ENCODE data around the gene FBL. TPM values are rescaled to one million over a fixed set of nuclear protein-coding genes. Genes with fewer than 3 reads are reported as not detected.
"Not testable (repeated sequence)": the region's sequence is repeated elsewhere in the genome, so short reads cannot be mapped to it uniquely, and the experiment has no call there.

FBL gene
- total and polyA plus RNA-seq, 3 experiments from 2014 or later = 182 to 682 (median 661) TPM

GRCh38 chr19:39889872-39890754 lies 43.9 kb upstream of the FBL start:
- POLR2A ChIA-PET; H3K4me1 Mint-ChIP-seq; DNase-seq; H3K4me1 ChIP-seq (ENCODE audit: insufficient read depth, low read length); H3K27ac Mint-ChIP-seq; H3K27me3 ChIP-seq (ENCODE audit: insufficient read depth, low read length, poor library complexity, severe bottlenecking); H3K36me3 ChIP-seq (ENCODE audit: insufficient read depth, low read length); H3K27me3 Mint-ChIP-seq; H3K9me3 Mint-ChIP-seq; H3K4me3 Mint-ChIP-seq; H3K27ac ChIP-seq (ENCODE audit: low read depth, low read length); H3K4me3 ChIP-seq (ENCODE audit: low read length); H3K9me3 ChIP-seq (ENCODE audit: low read length): not testable (repeated sequence)
- CTCF ChIA-PET = interaction anchor here (2.2 kb wide), 1 partner anchor 81 kb away, joined by 7 read pairs; the partner anchor contains the start of gene PSMC4
- peaks cover 0 to 21% (median 17%) of the 10 kb centered on the region in 3 donors for H3K36me3 Mint-ChIP-seq

- POLR2A ChIA-PET; H3K36me3 ChIP-seq (ENCODE audit: insufficient read depth, low read length); CTCF ChIA-PET; H3K27ac ChIP-seq (ENCODE audit: low read depth, low read length); H3K27me3 Mint-ChIP-seq; H3K4me3 Mint-ChIP-seq; H3K9me3 ChIP-seq (ENCODE audit: low read length); H3K4me3 ChIP-seq (ENCODE audit: low read length); H3K27ac Mint-ChIP-seq; H3K4me1 ChIP-seq (ENCODE audit: insufficient read depth, low read length); H3K27me3 ChIP-seq (ENCODE audit: insufficient read depth, low read length, poor library complexity, severe bottlenecking); H3K4me1 Mint-ChIP-seq; DNase-seq; H3K9me3 Mint-ChIP-seq: not testable (repeated sequence)
- peaks cover 0 to 17% (median 13%) of the 10 kb centered on the region in 3 donors for H3K36me3 Mint-ChIP-seq
These were observed 41.3 kb upstream of the FBL start for GRCh38 chr19:39887456-39887951.

- H3K27ac ChIP-seq (ENCODE audit: low read depth, low read length); POLR2A ChIA-PET; H3K4me1 ChIP-seq (ENCODE audit: insufficient read depth, low read length); H3K9me3 Mint-ChIP-seq; H3K4me3 Mint-ChIP-seq; H3K27me3 ChIP-seq (ENCODE audit: insufficient read depth, low read length, poor library complexity, severe bottlenecking); H3K4me3 ChIP-seq (ENCODE audit: low read length); H3K36me3 ChIP-seq (ENCODE audit: insufficient read depth, low read length); H3K27me3 Mint-ChIP-seq; CTCF ChIA-PET; H3K36me3 Mint-ChIP-seq; H3K27ac Mint-ChIP-seq; H3K4me1 Mint-ChIP-seq; H3K9me3 ChIP-seq (ENCODE audit: low read length): not testable (repeated sequence)
- peak in 1 of 5 donors; percentile 33 for DNase-seq
These were observed 39.8 kb upstream of the FBL start for GRCh38 chr19:39885821-39886554.

- H3K4me1 ChIP-seq (ENCODE audit: insufficient read depth, low read length); H3K9me3 Mint-ChIP-seq; H3K36me3 Mint-ChIP-seq; POLR2A ChIA-PET; H3K4me3 Mint-ChIP-seq; H3K4me3 ChIP-seq (ENCODE audit: low read length); H3K27ac ChIP-seq (ENCODE audit: low read depth, low read length); H3K4me1 Mint-ChIP-seq; H3K27ac Mint-ChIP-seq; CTCF ChIA-PET; H3K27me3 ChIP-seq (ENCODE audit: insufficient read depth, low read length, poor library complexity, severe bottlenecking); H3K36me3 ChIP-seq (ENCODE audit: insufficient read depth, low read length); H3K27me3 Mint-ChIP-seq; H3K9me3 ChIP-seq (ENCODE audit: low read length): not testable (repeated sequence)
- DNase-seq = peak in 1 of 5 donors; percentile 25
These were observed 38.5 kb upstream of the FBL start for GRCh38 chr19:39884721-39885120.

GRCh38 chr19:39882645-39883044 lies 36.5 kb upstream of the FBL start:
- H3K9me3 Mint-ChIP-seq; POLR2A ChIA-PET; CTCF ChIA-PET; H3K27me3 Mint-ChIP-seq; H3K4me3 Mint-ChIP-seq; H3K36me3 ChIP-seq (ENCODE audit: insufficient read depth, low read length); DNase-seq; H3K9me3 ChIP-seq (ENCODE audit: low read length); H3K27me3 ChIP-seq (ENCODE audit: insufficient read depth, low read length, poor library complexity, severe bottlenecking); H3K4me1 ChIP-seq (ENCODE audit: insufficient read depth, low read length); H3K4me1 Mint-ChIP-seq; H3K36me3 Mint-ChIP-seq; H3K27ac ChIP-seq (ENCODE audit: low read depth, low read length); H3K4me3 ChIP-seq (ENCODE audit: low read length): not testable (repeated sequence)
- H3K27ac Mint-ChIP-seq = peak overlapping the region in 1 of 8 donors; percentile 55

GRCh38 chr19:39881495-39882110 lies 35.4 kb upstream of the FBL start:
- H3K36me3 Mint-ChIP-seq; H3K27ac ChIP-seq (ENCODE audit: low read depth, low read length); POLR2A ChIA-PET; H3K4me3 Mint-ChIP-seq; H3K9me3 ChIP-seq (ENCODE audit: low read length); H3K4me3 ChIP-seq (ENCODE audit: low read length); H3K4me1 ChIP-seq (ENCODE audit: insufficient read depth, low read length); H3K4me1 Mint-ChIP-seq; H3K27me3 ChIP-seq (ENCODE audit: insufficient read depth, low read length, poor library complexity, severe bottlenecking); H3K27me3 Mint-ChIP-seq; DNase-seq; H3K9me3 Mint-ChIP-seq; H3K36me3 ChIP-seq (ENCODE audit: insufficient read depth, low read length): not testable (repeated sequence)
- CTCF ChIA-PET = interaction anchor here (1.3 kb wide), 1 partner anchor 88 kb away, joined by 9 read pairs; no protein-coding TSS in a partner anchor
- peak overlapping the region in 2 of 8 donors; percentile 4 to 19 for H3K27ac Mint-ChIP-seq

GRCh38 chr19:39880241-39880640 lies 34.1 kb upstream of the FBL start:
- H3K4me3 ChIP-seq (ENCODE audit: low read length); H3K27ac Mint-ChIP-seq; H3K9me3 Mint-ChIP-seq; H3K4me3 Mint-ChIP-seq; H3K36me3 ChIP-seq (ENCODE audit: insufficient read depth, low read length); H3K27ac ChIP-seq (ENCODE audit: low read depth, low read length); H3K4me1 Mint-ChIP-seq; H3K27me3 Mint-ChIP-seq; CTCF ChIA-PET; H3K4me1 ChIP-seq (ENCODE audit: insufficient read depth, low read length); POLR2A ChIA-PET; H3K9me3 ChIP-seq (ENCODE audit: low read length); DNase-seq; H3K27me3 ChIP-seq (ENCODE audit: insufficient read depth, low read length, poor library complexity, severe bottlenecking): not testable (repeated sequence)
- H3K36me3 Mint-ChIP-seq = peaks cover 0 to 14% (median 0%) of the 10 kb centered on the region in 3 donors

- H3K4me1 Mint-ChIP-seq; H3K27ac ChIP-seq (ENCODE audit: low read depth, low read length); H3K4me3 ChIP-seq (ENCODE audit: low read length); CTCF ChIA-PET; H3K4me1 ChIP-seq (ENCODE audit: insufficient read depth, low read length); H3K9me3 ChIP-seq (ENCODE audit: low read length); POLR2A ChIA-PET; H3K27me3 ChIP-seq (ENCODE audit: insufficient read depth, low read length, poor library complexity, severe bottlenecking); H3K27ac Mint-ChIP-seq; H3K36me3 ChIP-seq (ENCODE audit: insufficient read depth, low read length); H3K27me3 Mint-ChIP-seq; DNase-seq; H3K4me3 Mint-ChIP-seq; H3K9me3 Mint-ChIP-seq: not testable (repeated sequence)
- H3K36me3 Mint-ChIP-seq = peaks cover 0 to 14% (median 0%) of the 10 kb centered on the region in 3 donors
These were observed 33.6 kb upstream of the FBL start for GRCh38 chr19:39879796-39880195.
